GM21526 (cell line): Measurements from ENCODE around the gene TSPAN18.

ENCODE experiments used
- ATAC-seq: cut with Tn5 transposase; IDR thresholded peaks from one replicate; pipeline ENCODE4 v1.9.1; 2021; ENCODE audit warnings: moderate library complexity; ENCODE audit not compliant: unreplicated experiment, low FRiP score

The TSPAN18 gene

DNA sequence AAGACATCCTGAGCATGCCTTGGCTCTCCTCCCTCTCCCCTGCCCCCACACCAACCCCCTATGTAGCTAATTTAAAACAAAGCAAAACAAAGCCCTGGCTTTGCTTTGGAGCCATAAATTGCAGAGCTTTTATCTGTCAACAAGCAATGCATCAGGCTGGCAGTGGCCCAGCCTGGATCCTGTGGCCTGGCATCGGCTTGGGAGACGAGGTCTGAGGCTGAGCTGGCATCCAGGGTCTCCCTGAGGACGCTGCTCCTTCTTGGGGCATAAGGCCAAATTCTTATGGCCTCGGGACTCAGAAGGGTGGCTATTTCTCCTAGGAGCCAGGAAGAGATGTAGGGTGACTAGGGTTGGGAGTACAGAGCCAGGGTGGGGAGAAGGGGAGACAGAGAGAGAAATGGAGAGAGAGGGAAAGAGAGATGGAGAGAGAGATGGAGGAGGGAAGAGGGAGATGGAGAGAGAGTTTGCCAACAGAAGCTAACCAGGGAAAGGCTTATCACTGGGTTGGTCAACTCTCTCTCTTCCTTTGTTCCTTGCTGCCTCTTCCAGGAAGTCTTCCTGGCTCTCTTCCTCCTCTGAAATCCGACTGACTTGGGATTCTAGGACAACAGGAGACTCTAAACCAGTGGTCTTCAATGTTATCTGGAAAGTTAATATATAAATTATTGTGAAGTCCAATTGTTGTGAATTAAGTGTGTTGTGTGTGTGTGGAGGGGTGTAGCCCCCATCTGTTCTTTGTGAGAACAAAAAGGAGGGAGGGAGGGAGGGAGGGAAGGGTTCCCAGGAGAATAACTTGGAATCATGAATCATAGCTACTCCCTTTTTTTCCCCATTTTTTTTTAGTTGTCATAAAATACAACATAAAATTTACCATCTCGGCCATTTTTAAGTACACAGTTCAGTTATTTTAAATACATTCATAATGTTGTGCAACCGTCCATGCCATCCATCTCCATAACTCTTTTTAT lies 29.1 kb downstream of the TSPAN18 start:
- no peak for ATAC-seq

GRCh38 chr11:44758983-44759382 lies 32.2 kb downstream of the TSPAN18 start:
- ATAC-seq = no peak

DNA sequence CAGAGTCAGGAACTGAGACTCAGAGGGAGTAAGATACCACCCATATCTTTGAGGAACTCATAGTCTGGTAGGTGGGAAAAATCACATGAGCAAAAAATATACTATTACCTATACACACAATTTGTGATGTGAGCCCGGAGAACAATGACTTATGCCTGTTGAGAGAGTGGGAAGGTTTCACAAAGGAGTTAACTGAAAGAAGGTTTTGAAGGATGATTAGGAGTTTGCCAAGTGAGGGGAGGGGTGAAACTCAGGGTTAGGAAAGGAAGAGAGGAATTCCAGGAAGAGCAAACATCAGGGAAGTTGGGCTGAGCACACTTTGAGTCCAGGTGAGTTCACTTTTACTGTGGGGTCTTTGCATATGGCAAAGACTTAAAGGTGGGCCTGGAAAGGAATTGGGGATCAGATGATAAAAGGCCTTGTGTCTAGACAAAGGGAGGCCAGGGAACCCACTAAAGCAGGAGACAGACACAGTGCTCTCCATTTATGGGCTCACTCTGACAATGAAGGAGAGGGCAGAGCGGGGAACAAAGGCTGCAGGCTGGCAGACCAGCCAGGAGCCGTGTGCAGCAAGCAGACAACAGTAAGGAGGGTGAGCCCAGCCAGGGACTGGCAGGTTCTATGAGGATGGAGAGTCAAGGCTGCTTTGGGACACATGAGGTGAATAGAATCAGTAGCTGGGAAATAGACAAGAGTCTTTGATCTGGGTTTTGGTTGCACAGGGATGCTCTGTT lies 33.1 kb downstream of the TSPAN18 start:
- no peak for ATAC-seq

DNA sequence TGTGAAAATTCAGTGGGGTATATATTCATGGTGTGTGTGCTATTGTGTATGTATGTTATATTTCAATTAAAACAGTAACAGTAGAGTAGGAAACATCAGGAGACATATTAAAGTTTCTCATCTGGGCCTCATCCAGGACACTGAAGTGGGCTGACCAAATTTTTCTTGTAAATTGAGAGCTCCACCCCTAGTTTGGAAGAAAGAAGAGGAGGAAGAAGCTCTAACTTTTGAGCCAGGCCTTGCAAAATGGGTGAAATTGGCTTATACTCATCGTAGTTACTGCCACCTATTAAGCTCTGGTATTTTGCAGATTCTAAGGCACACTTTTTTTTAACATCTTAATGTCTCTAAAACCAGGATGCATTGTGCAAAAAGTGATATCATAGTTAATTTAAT lies 33.7 kb downstream of the TSPAN18 start:
- no peak for ATAC-seq

GRCh38 chr11:44760917-44761550 lies 34.3 kb downstream of the TSPAN18 start:
- ATAC-seq = no peak

GRCh38 chr11:44761551-44761961 lies 34.8 kb downstream of the TSPAN18 start:
- ATAC-seq = no peak

GRCh38 chr11:44763121-44763820 lies 36.5 kb downstream of the TSPAN18 start:
- ATAC-seq = no peak

DNA sequence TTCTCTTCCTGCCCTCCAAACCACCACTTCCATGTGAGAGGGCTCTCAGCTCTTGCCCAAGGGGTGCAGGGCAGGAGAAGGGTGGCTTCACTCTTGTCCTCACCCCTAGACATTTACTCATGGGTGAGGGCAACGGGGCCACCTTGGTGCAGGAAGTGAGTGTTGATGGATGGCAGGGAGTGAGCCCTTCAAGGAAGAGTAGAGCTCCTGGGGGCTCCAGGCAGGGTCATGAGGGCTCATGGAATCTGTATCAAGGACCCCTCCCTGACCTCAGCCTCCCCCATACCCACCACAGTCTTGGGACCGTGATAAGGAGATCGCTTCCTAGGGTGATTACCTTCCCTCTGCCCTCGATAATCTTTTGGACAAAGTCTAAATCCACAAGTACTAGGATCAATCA lies 37.8 kb downstream of the TSPAN18 start:
- no peak for ATAC-seq

GRCh38 chr11:44765026-44765595 lies 38.3 kb downstream of the TSPAN18 start:
- ATAC-seq = no peak

- no peak for ATAC-seq
Measured at GRCh38 chr11:44765676-44766075, 38.9 kb downstream of the TSPAN18 start.

- no peak for ATAC-seq
Measured at GRCh38 chr11:44766112-44766971, 39.6 kb downstream of the TSPAN18 start.

- ATAC-seq = no peak
Measured at GRCh38 chr11:44766972-44767278, 40.2 kb downstream of the TSPAN18 start.

DNA sequence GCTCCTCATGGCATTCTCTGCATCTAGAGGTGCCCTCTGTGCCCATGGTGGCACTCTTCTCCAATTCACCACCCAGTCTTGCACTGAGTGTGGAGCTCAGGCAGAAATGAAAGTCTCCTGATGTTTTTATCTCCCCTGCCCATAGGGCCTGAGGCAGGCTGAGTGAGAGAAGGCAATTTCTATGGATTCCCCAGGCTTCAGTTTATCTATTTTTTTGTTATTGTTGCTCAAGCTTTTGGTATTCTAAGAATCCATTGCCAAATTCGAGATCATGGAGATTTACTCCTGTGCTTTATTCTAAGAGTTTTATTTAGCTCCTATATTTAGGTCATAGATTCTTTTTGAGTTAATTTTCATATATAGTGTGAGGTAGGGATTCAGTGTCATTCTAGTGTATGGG lies 40.7 kb downstream of the TSPAN18 start:
- no peak for ATAC-seq

GRCh38 chr11:44770401-44770800 lies 43.6 kb downstream of the TSPAN18 start:
- ATAC-seq = no peak

DNA sequence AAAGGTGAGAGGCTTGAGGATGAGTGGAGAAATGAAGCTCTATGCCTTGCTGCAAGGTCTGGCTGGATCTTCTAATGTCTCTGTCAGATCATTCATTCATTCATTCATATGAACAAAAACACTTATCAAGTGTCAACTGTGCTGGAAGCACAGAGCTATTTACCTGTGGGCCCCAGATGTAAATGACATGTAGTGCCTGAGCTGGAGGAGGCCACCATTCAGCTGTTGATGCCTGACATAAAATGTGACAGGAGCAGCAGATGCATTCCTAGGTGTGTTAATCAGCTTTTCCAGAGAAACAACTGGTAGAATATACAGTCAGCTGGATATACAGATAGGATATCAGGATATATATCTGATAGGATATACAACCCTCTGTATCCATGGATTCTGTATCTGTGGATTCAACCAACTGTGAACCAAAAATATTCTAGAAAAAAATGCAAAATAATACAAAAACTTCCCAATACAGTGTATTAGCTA lies 44.5 kb downstream of the TSPAN18 start:
- no peak for ATAC-seq

- ATAC-seq = no peak
Measured at GRCh38 chr11:44771841-44772240, 45.1 kb downstream of the TSPAN18 start.

DNA sequence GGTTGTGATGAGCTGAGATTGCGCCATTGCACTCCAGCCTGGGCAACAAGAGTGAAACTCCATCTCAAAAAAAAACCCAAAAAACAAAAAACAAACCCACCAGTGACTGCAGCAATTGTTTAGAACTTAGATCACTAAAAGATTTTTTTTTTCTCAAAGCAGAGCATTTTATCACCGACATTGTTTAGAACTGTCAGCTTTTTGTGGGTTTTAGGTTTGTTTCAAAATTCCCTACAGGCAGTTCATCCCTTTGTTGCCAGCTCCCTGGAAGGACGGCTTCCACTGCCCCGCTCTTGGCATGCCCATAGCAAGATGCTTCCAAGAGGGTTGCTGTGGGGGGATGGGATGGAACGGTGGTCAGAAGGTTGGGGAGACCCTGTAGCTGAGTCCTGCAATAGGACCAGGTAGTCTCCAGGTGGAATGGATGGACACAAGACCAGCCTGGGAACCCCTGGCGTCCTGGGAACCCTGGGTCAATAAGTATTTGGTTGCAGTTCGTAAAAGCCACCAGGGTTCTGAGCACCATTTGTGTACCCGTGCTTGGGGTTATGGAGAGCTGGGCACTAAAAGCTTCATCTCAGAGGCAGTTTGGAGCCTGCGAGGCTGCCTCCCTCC lies 46.7 kb downstream of the TSPAN18 start:
- ATAC-seq = no peak

GRCh38 chr11:44774108-44774507 lies 47.3 kb downstream of the TSPAN18 start:
- ATAC-seq = no peak

GRCh38 chr11:44774731-44775130 lies 48.0 kb downstream of the TSPAN18 start:
- ATAC-seq = no peak
